Femur (tissue), 1 donor: ENCODE results near the gene CCNJL.
"Not testable (repeated sequence)": the region's sequence is repeated elsewhere in the genome, so short reads cannot be mapped to it uniquely, and the experiment has no call there.

ENCODE experiments used
- DNase-seq: peaks from one replicate; pipeline ENCODE4 v3.0.0-alpha.2; 2017

CCNJL gene, protein sequence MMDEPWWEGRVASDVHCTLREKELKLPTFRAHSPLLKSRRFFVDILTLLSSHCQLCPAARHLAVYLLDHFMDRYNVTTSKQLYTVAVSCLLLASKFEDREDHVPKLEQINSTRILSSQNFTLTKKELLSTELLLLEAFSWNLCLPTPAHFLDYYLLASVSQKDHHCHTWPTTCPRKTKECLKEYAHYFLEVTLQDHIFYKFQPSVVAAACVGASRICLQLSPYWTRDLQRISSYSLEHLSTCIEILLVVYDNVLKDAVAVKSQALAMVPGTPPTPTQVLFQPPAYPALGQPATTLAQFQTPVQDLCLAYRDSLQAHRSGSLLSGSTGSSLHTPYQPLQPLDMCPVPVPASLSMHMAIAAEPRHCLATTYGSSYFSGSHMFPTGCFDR

DNA sequence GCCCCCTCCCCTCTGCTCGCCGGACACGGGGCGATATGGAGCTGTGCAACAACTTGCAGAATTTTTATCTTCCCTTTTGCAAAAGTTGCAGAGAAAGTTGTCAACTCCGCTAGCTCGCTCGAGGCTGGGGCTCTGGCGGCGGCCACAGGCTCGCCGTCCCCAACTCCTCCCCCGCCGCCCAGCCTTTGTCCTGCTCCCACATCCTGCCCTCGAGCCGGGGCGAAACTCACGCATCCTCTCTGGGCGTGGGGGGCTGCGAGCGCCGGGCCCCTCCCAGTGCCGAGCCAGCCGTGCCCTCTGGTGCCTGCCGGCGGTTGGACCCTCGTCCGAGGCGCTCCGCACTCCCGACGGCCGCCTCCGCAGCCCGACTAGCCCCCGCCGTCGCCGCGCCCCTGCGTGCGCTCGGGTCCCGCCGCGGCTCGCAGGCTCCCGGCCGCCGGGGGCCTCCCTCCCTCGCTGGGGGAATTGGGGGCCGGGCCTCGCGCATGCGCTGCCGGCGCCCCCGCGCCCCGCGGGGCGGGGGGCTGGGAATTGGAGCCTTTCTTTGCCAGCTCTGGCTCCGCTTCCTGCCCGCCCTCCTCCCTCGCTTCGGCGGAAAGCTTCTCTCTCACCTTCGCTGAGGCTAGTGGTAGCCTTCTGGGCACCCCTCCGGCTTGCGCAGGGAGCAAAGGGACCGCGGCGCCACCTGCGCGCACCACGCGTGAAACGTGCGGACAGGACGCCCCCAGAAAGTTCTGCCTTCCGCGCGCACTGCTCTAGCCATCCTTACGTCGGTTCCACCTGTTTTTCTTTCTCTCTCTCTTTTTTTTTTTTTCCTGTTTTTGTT lies at the start of gene CCNJL:
Gene CCNJL (minus strand): TSS at position 431 of the 826 bp plus-strand sequence. CDS start 641 bp downstream, outside the sequence.
- DNase-seq: peak; percentile 69

DNA sequence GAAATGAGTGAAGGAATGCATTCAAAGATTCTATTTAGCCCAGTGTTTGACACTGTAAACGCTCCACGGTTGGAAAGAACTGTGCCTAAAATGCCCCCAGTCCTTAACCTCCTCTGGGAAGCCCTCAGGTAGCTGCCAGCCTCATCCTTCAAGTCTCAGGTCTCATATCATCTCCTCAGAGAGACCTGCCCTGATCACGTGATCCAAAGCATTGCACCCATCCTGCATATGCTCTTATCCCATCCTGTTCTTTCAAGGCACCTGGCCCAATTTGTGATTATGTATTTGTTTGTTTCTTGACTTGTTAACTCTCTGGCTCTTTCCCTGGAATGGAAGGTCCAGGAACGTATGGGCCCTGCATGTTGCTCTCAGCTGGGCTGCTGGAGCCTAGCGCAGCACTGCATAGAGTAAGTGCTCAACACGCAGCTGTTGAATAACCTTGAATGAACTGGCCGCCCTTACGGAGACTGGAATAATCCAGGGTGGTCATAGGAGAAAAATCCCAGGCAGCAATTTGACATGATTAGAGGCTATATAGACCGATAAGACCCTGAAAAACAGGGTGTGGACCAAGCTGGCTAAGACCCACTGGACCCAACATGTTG lies 49.4 kb upstream of the CCNJL start:
- DNase-seq: no peak

DNA sequence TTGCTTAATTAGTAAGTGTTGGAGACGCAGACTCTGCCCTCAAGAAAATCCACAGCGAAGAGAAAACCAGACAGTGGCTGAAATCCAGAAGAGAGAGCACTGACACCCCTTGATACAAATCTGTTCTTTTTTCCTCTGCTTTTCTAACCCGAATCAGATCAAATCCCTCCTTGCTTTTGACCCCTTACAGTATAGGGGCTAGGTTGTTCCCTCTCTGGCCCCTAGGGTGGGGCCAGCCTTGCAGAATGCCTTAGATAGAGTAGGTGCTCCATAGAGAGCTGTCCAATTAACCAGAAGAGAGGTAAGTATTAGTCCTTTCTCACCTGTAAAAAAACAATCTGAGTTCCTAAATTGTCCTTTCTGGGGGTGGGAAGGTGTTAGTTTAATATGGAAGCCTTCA lies 47.9 kb upstream of the CCNJL start:
- no peak for DNase-seq

DNA sequence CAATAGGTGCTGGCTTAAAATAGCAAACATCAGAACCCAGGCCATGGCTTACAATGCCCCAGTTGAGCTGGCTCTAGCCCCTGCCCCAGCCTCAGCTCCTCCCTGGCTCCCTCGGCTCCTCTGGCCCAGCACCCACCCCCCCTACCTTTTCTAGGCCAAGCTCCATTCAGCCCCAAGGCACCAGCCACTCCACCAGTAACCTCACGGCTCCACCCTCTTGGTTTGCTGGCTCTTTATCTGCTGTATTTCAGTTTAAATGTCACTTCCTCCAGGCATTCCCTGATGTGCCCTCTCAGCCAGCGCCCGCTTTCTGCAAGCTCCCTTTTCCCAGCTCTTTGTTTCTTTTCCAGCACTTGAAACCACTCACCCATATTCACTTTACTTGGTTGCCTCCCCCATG lies 47.5 kb upstream of the CCNJL start:
- DNase-seq: peak; percentile 47

DNA sequence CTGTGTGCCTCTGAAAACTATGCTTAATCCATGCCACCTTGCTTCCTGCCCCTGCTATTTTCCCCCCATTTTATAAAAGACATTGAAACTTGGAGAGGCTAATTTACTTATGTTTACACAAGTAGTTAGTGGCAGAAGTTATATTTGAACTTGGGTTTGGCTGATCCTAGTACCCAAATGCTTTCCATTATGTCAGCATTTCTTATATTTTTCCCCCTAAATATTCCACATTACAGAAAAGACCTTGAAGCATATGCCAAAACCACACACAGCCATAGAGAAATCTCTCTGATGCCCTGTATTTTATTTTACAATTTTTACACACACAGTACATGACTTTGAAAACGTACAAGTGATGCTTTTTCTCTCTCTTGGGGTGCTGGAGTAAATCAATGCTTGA lies 46.9 kb upstream of the CCNJL start:
- no peak for DNase-seq

DNA sequence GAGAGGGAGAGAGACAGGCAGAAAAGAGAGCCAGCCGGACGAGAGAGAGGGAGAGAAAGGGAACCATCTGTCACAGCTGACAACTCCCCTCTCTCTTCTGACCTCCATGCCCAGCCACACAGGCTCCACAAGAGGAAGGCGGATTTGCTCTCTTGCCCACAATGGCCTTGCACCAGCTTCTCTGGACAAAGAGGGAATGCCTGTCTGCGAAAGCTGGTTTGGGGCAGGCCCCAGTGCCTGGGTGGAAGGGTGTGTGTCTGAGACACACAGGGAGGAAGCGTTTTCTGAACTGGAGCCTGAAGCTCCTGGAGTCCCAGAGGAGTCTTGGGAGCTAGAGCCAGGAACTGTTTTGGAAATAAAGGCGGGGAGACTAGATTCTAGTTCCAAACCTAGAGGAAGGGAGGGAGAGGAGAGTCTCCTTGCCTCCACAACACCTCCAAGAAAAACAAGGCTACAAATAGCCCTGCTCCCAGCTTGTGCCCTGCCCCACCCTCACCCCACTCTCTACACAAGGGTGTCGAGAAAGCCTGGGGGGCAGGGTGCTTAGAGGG lies 45.6 kb upstream of the CCNJL start:
- DNase-seq: peak; percentile 90

DNA sequence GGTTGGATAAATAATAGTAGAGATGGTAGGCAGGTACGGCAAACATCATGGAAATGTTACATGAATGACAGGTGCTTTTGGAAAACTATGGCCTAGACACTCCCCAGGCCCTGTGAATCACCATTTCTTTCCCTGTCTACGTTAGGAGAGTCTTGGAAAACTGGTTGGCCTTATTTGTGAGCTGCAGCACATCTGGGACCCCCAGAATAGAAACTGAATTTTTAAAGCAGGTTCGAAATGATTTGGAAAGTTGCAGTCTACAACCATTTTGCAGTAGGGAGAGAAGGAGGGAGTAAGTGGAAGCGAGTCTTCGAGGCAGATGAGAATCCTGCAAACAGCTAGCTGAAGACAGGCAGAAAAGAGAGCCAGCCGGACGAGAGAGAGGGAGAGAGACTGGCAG lies 45.0 kb upstream of the CCNJL start:
- DNase-seq: no peak

DNA sequence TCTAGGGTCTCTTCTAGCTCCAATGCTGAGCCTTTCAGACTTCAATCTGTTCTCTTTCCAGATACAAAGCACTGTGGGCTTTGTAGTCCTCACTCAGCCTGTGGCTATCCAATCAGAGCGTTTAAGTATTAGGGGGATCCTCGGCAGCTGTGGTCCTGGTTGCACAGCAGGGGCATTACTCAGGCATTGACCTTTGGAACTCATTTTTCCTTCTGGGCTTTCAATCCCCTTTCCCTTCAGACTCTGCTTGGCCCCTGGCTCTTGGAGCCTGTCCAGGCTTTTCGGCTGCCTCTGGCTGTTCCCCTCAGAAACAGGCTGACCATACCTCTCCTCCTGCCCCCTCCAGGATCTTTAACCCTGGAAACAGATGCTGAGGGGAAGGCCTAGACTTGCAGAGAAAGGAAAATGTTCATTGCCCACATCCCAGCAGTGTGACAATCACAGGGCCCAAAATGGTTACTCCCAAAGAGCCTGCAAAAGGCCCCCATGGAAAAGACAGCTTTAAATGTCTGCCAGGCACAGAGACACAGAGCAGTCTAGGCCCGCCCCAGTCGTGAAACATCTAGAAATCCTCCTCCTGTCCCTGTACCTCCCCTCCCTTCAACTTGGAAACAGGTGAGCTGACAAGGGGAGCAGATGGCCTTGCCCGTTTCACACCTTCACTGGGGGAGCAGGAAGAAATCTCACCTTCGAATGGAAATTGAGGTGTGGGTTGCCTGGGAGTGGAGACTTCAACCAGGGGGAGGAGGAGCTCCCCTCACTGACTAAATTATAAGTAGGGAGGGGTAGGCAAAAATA lies 44.4 kb upstream of the CCNJL start:
- DNase-seq: no peak

DNA sequence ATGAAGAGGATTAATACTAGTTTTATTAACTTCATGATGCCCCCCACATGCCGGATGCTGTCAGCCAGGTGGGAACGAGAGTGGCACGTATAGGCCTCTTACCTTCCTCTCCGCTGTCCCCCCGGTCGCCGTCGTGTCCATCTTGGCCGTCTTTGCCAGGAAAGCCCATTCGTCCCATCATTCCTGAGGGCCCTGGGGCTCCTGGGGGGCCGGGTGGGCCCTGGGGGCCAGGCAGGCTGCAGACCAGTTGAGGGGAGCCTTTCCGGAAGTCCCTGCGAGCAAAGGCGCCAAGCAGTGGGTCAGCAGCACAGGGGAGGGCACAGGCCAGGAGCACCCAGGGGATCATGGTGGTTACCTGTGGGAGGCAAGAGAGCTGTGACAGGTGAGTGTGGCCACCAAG lies 42.3 kb upstream of the CCNJL start:
- no peak for DNase-seq

DNA sequence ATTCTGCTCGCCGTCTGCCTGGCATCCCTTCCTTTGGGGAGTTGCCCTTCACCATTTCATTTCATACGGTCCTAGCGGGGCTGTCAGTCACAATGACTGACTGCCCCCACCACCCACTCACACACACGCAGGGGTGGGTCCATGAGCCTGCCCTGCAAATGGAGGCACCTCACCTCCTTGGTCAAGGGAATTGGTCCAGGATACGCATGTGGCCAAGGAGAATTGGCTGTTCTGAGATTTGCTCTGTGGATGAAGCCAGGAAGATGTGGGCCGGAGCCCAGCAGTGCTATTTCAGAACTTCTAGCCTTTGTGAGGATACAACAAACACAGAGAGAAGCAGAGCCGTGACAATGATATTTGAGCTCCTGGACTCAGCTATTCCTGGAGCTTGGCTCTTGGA lies 41.0 kb upstream of the CCNJL start:
- peak; percentile 85 for DNase-seq

DNA sequence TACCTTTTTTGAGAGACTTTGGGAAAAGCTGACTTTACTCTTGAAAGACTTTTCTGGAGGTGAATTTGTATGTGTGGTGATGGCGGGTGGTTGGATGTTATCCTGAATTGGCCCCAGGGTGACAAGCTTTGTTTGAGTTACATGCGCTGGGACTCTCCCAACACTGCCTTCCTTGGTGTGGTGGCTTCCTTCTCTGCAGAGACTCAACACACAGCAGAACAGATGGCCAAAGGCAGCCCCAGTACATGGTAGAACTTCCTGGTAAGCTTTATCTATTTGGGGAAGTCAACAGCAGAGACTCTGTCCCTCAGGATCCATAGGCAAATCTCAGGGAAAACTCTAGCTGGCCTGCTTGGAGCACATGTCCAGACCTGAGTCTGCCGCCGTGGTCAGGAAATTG lies 39.9 kb upstream of the CCNJL start:
- DNase-seq: no peak

DNA sequence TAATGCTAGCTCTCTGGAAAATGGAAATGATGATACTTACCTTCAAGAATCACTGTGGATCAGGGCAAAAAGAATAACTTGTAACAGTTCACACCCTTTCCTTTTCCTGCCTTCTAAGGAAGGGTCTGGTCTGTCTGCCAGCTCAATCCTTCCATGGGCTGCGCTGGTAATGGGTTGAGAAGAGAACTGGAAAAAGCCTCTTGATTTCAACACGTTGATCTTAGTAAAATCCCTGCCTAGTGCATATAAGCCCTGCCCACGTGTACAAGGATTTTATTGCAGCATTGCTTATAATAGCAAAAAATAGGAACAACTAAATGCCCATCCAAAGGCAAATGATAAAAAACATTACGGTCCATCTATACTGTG lies 37.6 kb upstream of the CCNJL start:
- no peak for DNase-seq

DNA sequence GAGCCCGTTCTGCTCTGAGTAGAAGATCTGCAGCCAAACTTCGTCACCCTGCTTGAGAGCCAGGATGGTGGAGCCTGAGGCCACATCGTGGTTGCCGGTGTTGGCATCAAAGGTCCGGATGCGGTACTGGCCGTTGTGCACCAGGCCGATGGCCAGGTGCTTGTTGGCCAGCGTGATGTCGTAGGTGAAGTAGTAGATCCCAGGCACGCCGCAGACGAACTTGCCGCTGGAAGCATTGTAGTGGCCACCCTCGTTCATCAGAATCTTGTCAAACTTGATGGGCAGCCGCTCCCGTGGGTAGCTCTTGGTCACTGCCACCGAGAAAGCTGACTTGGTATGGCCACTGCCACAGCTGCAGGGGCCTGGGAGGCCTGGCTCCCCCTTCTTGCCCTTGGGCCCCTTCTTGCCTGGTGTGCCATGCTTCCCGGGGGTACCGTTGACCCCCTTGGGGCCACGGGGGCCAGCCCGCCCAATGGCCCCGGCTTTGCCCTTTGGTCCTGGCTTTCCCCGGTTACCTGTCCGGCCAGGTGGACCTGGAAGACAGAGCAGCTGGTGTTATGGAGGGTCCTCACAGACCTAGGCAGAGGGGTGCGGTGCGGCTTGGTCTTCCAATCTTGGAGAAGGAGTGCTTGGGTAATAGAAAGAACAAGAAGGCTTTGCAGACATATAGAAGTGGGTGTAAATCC lies 37.0 kb upstream of the CCNJL start:
- DNase-seq: no peak

DNA sequence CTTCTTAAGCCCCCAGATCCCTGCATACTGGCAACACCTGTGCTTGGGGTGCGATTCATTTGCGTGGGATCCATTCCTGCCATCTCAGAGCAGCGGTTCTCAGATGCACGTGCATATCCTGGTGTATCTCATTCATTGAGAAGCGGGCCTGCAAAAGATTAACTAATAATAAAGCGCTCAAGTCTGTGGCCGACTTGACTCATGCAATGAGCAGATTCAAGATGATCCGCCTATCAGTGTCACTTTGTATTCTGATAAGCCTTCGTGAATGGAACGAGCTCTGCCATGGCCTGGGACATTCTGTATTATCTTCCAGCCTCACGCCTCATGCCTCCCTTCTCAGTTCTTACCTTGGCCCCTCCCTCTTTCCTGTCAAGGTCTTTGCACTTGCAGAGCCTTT lies 35.7 kb upstream of the CCNJL start:
- no peak for DNase-seq

DNA sequence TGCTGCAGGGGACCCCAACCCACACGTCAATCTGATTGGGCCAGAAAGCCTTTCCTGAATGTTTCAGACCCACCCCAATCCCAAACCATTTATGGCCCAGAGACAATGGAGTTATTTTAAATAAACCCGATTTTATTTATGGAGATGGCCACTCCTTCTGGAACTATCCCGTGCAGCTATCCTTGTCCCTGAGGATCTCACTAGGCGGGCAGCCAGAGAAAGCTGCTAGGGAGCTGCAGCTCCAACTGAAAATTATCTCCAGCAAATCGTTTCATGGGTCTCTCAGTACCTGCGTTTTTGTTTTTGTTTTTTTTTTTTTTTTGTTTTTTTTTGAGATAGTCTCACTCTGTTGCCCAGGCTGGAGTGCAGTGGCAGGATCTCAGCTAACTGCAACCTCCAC lies 35.1 kb upstream of the CCNJL start:
- peak; percentile 77 for DNase-seq

DNA sequence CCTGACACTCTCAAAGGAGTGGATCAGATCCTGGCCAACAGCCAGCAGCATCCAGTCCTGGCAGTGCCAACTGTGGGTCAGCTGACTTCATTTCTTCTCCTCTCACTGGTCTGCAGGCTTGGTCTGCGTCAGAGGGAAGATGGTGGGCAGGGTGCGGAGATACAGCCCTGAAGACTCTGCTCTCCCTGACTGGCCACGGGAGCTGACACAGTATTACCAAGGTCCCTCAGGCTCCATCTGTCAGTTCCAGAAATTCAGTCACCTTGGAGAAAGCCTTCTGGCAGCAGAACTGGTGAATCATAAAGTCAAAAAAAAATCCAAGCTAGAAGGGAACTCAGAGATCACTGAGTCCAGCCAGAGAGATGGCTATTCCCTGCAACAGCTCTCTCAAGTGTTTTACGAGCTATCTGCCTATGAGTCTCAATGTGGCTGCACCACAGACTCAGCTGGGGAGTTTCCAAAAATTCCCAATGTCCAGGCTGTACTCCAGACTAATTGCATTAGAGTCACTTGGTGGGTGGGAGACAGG lies 30.1 kb upstream of the CCNJL start:
- no peak for DNase-seq

DNA sequence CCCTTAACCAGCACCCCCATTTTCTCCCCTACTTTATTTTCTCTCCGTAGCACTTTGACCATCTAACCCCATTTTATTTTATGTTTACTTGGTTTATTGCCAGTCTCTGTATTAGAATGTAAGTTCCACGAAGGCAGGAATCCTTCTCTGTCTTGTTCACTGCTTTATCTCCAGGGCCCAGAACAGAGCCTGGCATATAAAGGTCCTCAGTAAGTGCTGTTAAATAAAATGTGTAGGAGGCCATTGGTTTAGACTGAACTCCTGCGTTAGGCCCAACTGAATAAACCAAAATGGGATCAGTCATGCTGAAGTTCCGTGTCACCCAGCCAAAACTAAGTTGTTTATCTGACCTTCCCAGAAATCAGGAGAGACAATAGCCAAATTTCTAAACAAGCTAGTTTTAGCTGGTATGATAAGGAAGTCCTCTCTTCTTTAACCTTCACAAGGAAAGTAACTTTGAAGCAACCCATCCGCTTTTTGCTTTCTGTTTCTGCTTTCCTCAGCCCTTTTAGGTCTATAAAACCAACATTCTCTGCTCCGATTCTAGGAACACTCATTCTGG lies 29.0 kb upstream of the CCNJL start:
- no peak for DNase-seq

DNA sequence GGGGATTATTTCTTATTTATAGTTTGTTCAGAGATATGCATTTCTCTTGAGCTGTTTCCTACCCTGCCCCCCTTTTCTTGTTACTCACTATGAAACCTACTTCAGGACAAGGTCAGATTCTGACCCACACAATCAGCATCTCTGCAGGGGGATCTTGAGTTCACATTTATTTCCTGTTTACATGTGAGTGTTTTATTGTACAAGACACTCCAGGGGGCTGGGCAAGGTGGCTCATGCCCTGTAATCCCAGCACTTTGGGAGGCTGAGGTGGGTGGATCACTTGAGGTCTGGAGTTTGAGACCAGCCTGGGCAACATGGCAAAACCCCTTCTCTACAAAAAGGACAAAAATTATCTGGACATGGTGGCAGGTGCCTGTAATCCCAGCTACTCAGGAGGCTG lies 28.1 kb upstream of the CCNJL start:
- not testable (repeated sequence) for DNase-seq

DNA sequence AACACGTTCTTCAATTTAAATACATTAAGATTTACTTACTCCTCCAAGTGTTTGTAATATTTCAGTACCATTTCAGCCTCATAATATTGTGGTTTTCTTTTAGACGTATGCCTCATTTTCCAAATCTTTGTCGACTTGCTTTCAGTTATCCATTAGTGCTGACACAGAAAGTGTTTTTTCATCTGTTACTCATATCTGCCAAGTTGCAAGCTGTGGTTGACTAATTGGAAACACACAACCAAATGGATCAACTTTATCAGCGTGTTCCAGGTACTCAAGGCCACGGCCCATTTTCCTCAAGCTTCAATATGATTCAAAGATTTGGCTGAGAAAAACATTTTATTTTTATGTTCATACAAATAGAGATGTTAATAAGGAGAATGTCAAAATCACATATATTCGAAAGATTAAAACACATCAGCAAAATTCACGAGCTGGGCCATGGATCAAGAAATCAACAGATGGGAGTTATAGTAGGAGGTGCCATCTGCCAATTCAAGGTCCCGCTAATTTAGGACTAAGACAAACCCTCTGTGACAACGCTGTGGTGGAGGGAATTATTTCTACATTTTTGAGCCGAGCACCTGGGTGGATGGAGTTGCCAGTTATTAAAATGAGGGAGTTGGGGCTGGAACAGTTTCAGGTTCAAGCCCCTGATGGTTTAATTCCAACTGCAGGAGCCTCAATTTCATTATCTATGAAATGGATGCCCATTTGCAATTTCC lies 27.2 kb upstream of the CCNJL start:
- no peak for DNase-seq

DNA sequence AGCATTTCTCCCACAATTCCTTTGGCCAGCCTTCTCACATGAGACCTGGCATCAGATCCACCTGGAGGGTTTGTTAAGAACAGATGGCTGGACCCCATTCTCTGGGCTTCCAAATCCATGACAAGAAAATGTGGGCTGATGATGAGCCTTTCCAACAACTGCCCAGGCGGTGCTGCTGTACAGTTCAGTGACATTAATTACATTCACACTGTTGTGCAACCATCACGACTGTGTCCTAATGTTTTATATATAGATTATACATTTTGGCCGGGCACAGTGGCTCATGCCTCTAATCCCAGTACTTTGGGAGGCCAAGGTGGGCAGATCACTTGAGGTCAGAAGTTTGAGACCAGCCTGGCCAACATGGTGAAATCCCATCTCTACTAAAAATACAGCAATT lies 22.4 kb upstream of the CCNJL start:
- not testable (repeated sequence) for DNase-seq

DNA sequence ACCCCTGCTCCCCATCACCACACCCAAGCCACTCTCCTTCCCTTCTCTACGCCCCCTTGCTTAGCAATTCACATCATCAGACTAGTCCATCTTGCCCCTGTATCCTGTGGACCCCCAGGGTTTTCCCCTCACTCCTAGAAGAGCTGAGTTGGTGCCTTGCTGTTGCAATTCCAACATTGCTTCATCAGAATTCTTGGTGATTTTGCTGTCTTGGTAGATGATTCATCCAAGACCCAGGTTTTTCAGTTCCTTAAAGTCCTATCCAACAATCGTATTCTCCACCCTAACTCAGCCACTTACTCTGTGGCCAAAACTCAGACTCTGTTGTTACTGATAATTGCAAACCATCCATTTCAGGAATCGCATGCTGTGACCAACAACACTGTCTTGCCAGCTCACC lies 21.4 kb upstream of the CCNJL start:
- no peak for DNase-seq
